ENCODE measurements around the gene ARSJ. TPM values are rescaled to one million over a fixed set of nuclear protein-coding genes. Genes with fewer than 3 reads are reported as not detected.

Gene ARSJ
- total RNA-seq, 2 donors from 2014 or later: 15.0 to 25.0 TPM

- no peaks in the 10 kb centered on the region for H3K9me3 ChIP-seq
- no peaks in the 10 kb centered on the region for H3K36me3 ChIP-seq
- H3K27me3 ChIP-seq (replicated peaks; ENCODE audit: insufficient read depth): no peaks in the 10 kb centered on the region
- peaks cover 19 to 23% of the 10 kb centered on the region in 2 donors for H3K4me1 ChIP-seq (ENCODE audit: control insufficient read depth in 1 of 2, low read depth in 2 of 2)
- H3K4me3 ChIP-seq: no peak overlapping the region
- ATAC-seq (ENCODE audit: insufficient number of reproducible peaks, low FRiP score, low read depth) (no peak), DNase-seq (ENCODE audit: low spot score) (no peak)
- H3K27ac ChIP-seq: no peak overlapping the region
- TF ChIP-seq CTCF (IDR thresholded peaks at IDR 0.05): no peak
Observed at GRCh38 chr4:113878668-113879067, 100.8 kb downstream of the ARSJ start.

- no peak for TF ChIP-seq CTCF (IDR thresholded peaks at IDR 0.05)
- Histone ChIP-seq H3K27ac (no peak overlapping the region), H3K4me1 (ENCODE audit: control insufficient read depth in 1 of 2, low read depth in 2 of 2) (peaks cover 0 to 4% of the 10 kb centered on the region in 2 donors), H3K27me3 (replicated peaks; ENCODE audit: insufficient read depth) (no peaks in the 10 kb centered on the region), H3K4me3 (no peak overlapping the region), H3K9me3 (no peaks in the 10 kb centered on the region), H3K36me3 (no peaks in the 10 kb centered on the region)
- no peak for ATAC-seq (ENCODE audit: insufficient number of reproducible peaks, low FRiP score, low read depth)
- DNase-seq (ENCODE audit: low spot score): no peak
Observed at GRCh38 chr4:113874480-113874879, 105.0 kb downstream of the ARSJ start.

- ATAC-seq (ENCODE audit: insufficient number of reproducible peaks, low FRiP score, low read depth): no peak
- TF ChIP-seq CTCF (IDR thresholded peaks at IDR 0.05): no peak
Observed at GRCh38 chr4:113873508-113873907, 105.9 kb downstream of the ARSJ start.

GRCh38 chr4:113872426-113873260 lies 106.8 kb downstream of the ARSJ start:
- Histone ChIP-seq H3K36me3 (no peaks in the 10 kb centered on the region), H3K4me1 (ENCODE audit: control insufficient read depth in 1 of 2, low read depth in 2 of 2) (peaks cover 0 to 4% of the 10 kb centered on the region in 2 donors), H3K9me3 (no peaks in the 10 kb centered on the region), H3K27me3 (replicated peaks; ENCODE audit: insufficient read depth) (no peaks in the 10 kb centered on the region), H3K27ac (no peak overlapping the region), H3K4me3 (no peak overlapping the region)
- no peak for DNase-seq (ENCODE audit: low spot score)
- no peak for TF ChIP-seq CTCF (IDR thresholded peaks at IDR 0.05)
- no peak for ATAC-seq (ENCODE audit: insufficient number of reproducible peaks, low FRiP score, low read depth)

More at GRCh38 chr4:113873508-113873907, 105.9 kb downstream of the ARSJ start:
- H3K4me1 ChIP-seq (ENCODE audit: control insufficient read depth in 1 of 2, low read depth in 2 of 2): peaks cover 0 to 4% of the 10 kb centered on the region in 2 donors
- H3K9me3 ChIP-seq: no peaks in the 10 kb centered on the region
- no peak for DNase-seq (ENCODE audit: low spot score)
- H3K36me3 ChIP-seq: no peaks in the 10 kb centered on the region
- no peak overlapping the region for H3K27ac ChIP-seq
- H3K4me3 ChIP-seq: no peak overlapping the region
- no peaks in the 10 kb centered on the region for H3K27me3 ChIP-seq (replicated peaks; ENCODE audit: insufficient read depth)

GRCh38 chr4:113871080-113871479 lies 108.4 kb downstream of the ARSJ start:
- H3K9me3 ChIP-seq: no peaks in the 10 kb centered on the region
- H3K4me1 ChIP-seq (ENCODE audit: control insufficient read depth in 1 of 2, low read depth in 2 of 2): peaks cover 0 to 4% of the 10 kb centered on the region in 2 donors
- no peak overlapping the region for H3K27ac ChIP-seq
- ATAC-seq (ENCODE audit: insufficient number of reproducible peaks, low FRiP score, low read depth): no peak
- no peaks in the 10 kb centered on the region for H3K36me3 ChIP-seq
- TF ChIP-seq CTCF (IDR thresholded peaks at IDR 0.05): no peak
- H3K4me3 ChIP-seq: no peak overlapping the region
- DNase-seq (ENCODE audit: low spot score): no peak
- no peaks in the 10 kb centered on the region for H3K27me3 ChIP-seq (replicated peaks; ENCODE audit: insufficient read depth)
